HG02885 (cell line): ENCODE results near the gene ADCY10.

Experiments
- ATAC-seq: cut with Tn5 transposase; IDR thresholded peaks from one replicate; pipeline ENCODE4 v1.9.1; 2021; ENCODE audit warnings: mild to moderate bottlenecking; ENCODE audit not compliant: unreplicated experiment, poor library complexity

The ADCY10 gene

GRCh38 chr1:167763525-167764220 lies 150.3 kb downstream of the ADCY10 start:
- no peak for ATAC-seq

- no peak for ATAC-seq
Measured at GRCh38 chr1:167762061-167762746, 151.7 kb downstream of the ADCY10 start.

GRCh38 chr1:167761400-167761799 lies 152.5 kb downstream of the ADCY10 start:
- ATAC-seq = no peak
